Muscle layer of duodenum (tissue), 2 donors: ENCODE results near the gene ZNF521.

Experiments
- H3K27ac ChIP-seq: one replicate; pipeline ENCODE4 v1.7.0; 2013; ENCODE audit warnings: mild to moderate bottlenecking, low read length
- H3K27me3 ChIP-seq: one replicate; pipeline ENCODE4 v1.7.0; 2013; ENCODE audit warnings: low read depth, mild to moderate bottlenecking, control low read depth, low read length
- H3K36me3 ChIP-seq, 2 donors: one replicate each; pipeline ENCODE4 v1.7.0; 2013; ENCODE audit warnings: low read length in 2 of 2, control low read depth in 1 of 2, mild to moderate bottlenecking in 1 of 2; ENCODE audit not compliant: insufficient read depth in 2 of 2, control insufficient read depth in 1 of 2
- H3K4me1 ChIP-seq, 2 donors: one replicate each; pipeline ENCODE4 v1.7.0; 2013; ENCODE audit warnings: low read length in 2 of 2, mild to moderate bottlenecking in 2 of 2, control low read depth in 1 of 2, moderate library complexity in 1 of 2; ENCODE audit not compliant: insufficient read depth in 2 of 2, control insufficient read depth in 1 of 2
- H3K4me3 ChIP-seq, 2 donors: one replicate each; pipeline ENCODE4 v1.7.0; 2013; ENCODE audit warnings: low read length in 2 of 2, low read depth in 1 of 2, mild to moderate bottlenecking in 1 of 2
- H3K9me3 ChIP-seq, 2 donors: one replicate each; pipeline ENCODE4 v1.7.0; 2013; ENCODE audit warnings: low read length in 2 of 2, control low read depth in 1 of 2, mild to moderate bottlenecking in 1 of 2; ENCODE audit not compliant: control insufficient read depth in 1 of 2
- donor health status: healthy.

The ZNF521 gene

DNA sequence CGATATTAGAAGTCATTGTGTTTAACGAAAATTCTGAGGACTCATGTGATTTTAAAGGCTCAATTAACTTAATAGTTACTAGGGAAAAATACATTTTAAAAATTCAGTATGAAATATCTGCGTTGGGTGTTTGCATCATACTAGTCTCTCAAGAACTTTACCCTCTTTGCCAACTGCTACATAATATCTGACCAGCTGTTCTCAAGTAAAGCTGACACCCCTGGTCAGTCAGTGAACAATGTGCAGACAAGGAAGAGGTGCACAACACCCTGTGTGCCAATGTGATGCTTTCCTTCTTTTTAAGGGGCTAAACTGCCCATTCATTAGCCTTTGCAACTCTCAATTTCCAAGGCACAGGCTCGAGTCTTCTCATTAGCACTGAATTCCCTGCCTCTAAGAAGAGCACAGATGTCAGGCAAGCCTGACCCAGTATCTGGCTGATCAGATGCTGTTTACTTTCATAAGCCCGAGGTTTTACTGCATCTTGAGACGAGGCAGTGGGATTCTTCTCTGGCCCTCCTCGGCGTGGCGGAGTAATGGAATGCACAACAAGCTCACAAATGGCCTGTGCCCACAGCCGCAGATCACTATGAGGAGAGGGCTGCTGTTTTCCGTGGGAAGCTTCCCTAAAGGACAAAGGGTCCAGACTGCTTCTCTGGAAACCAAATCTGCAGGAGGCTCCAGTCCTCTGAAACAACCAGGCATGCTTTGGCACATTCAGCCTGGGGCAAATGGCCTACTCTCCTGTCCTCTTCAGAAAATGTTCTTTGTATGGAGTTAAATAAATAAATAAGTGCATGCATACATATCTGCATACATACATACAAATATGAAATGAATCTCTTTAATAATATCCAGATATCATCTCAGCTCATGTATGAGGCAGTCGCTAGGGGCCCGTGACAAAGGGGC, 240.3 kb downstream of the ZNF521 start:
- Histone ChIP-seq H3K27me3 (no peaks in the 10 kb centered on the region), H3K27ac (no peak overlapping the region), H3K36me3 (no peaks in the 10 kb centered on the region), H3K4me3 (no peak overlapping the region), H3K4me1 (no peaks in the 10 kb centered on the region), H3K9me3 (no peaks in the 10 kb centered on the region)

DNA sequence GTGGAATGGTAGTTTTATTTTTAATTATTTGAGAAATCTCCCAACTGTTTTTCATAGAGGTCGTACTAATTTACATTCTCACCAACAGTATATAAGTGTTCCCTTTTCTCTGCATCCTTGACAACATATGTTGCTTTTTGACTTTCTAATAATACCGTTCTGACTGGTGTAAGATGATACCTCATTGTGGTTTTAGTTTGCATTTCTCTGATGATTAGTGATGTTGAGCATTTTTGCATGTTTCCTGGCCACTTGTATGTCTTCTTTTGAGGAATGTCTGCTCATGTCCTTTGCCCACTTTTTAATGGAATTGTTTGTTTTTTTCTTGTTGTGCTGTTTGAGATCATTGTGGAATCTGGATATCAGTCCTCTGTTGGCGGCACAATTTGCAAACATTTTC, 242.5 kb downstream of the ZNF521 start:
- H3K4me3 ChIP-seq: no peak overlapping the region
- no peaks in the 10 kb centered on the region for H3K4me1 ChIP-seq
- no peaks in the 10 kb centered on the region for H3K27me3 ChIP-seq
- no peaks in the 10 kb centered on the region for H3K36me3 ChIP-seq
- no peaks in the 10 kb centered on the region for H3K9me3 ChIP-seq
- H3K27ac ChIP-seq: no peak overlapping the region

DNA sequence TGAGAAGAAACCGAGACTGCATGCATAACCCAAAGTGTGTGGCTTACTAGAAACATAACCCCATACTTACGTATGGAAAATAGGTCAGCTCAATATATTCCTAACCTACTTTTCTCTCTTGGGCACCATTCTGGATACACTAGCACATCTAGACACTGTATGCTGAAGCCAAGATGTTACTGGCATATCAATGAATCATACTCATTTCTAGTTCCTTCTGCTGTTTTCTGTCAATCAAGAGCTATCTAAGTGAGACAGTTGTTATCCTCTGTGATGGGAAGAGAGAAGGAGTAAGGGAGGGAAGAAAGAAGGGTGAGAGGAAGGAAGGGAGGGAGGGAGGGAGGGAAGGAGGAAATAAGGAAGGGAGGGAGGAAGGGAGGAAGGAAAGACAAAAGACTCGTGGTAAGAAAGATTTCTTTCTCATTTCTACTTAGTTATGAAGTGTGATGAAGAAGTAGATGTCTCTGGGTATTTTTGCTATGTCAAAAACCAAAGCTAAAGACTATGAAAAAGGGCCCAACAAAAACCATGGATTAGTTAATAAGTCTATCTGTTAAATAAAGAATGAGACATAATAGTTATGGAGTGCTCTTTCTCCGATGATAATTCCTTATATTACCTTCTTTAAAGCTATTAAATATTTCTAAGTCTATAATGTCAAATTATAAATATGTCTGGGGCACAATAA, 248.4 kb downstream of the ZNF521 start:
- Histone ChIP-seq H3K9me3 (no peaks in the 10 kb centered on the region), H3K36me3 (no peaks in the 10 kb centered on the region), H3K27me3 (no peaks in the 10 kb centered on the region), H3K27ac (no peak overlapping the region), H3K4me1 (peaks cover 0 to 3% of the 10 kb centered on the region in 2 donors), H3K4me3 (no peak overlapping the region)

DNA sequence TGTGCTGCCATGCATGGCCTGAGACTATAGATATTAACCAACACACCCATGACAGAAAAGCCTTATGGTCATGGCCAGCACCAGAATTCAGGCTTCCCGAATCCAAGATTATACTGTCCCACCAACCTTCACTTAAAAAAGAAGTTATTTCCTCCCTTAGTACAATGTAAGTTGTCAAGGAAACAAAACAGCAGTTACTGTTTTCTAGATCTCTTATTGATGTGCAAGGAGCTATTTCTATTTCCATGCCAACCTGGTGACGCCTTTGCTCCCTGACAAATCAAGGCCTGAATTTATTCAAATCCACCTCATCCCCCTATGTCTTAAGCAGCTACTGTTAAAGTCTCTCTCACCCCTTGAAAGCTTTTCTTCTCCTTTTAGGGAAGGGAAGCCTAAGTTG, 249.3 kb downstream of the ZNF521 start:
- Histone ChIP-seq H3K36me3 (no peaks in the 10 kb centered on the region), H3K27ac (no peak overlapping the region), H3K9me3 (no peaks in the 10 kb centered on the region), H3K27me3 (no peaks in the 10 kb centered on the region), H3K4me1 (peaks cover 0 to 3% of the 10 kb centered on the region in 2 donors), H3K4me3 (no peak overlapping the region)

DNA sequence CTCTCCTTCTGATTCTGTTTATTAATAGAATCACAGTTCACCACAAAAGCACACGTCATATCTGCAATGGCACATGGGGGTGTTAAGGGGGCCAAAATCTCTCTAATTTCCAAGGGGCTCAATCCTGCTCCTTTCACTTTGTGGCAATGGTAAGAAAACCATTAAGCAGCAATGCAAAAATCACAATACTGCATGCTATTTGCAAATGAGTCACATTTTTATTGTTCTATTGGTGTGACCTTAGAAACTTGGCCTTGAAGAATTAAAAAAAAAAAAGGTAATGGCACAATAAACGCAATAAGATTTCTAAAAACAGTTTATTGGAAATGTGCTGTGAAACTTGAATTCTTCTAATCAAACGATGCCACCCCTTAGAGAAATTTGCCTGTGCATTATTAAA, 251.5 kb downstream of the ZNF521 start:
- no peaks in the 10 kb centered on the region for H3K9me3 ChIP-seq
- H3K4me3 ChIP-seq: no peak overlapping the region
- H3K36me3 ChIP-seq: no peaks in the 10 kb centered on the region
- no peaks in the 10 kb centered on the region for H3K27me3 ChIP-seq
- H3K27ac ChIP-seq: no peak overlapping the region
- H3K4me1 ChIP-seq: peaks cover 0 to 3% of the 10 kb centered on the region in 2 donors

DNA sequence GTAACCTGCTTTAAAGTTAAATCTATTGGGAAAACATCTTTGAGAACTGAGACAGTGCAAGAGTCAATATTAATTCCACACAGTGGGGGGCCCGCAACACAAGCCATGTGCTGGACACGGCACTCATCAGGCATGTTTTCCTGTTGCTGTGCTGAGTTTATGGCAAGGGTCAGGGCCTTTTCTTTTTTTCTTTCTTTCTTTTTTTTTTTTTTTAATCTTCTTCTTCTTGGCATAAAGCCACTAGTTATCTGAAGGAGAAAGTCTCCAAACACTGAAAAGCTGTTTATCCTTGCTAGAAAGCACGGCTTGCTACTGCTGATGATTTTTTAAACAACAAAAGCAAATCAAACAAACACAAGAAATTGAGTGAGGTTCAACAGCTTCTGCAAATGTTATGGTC, 252.1 kb downstream of the ZNF521 start:
- Histone ChIP-seq H3K4me1 (peaks cover 0 to 3% of the 10 kb centered on the region in 2 donors), H3K36me3 (no peaks in the 10 kb centered on the region), H3K4me3 (no peak overlapping the region), H3K27me3 (no peaks in the 10 kb centered on the region), H3K9me3 (no peaks in the 10 kb centered on the region), H3K27ac (no peak overlapping the region)

- no peak overlapping the region for H3K27ac ChIP-seq
Measured at GRCh38 chr18:25097569-25098056, 254.4 kb downstream of the ZNF521 start.

DNA sequence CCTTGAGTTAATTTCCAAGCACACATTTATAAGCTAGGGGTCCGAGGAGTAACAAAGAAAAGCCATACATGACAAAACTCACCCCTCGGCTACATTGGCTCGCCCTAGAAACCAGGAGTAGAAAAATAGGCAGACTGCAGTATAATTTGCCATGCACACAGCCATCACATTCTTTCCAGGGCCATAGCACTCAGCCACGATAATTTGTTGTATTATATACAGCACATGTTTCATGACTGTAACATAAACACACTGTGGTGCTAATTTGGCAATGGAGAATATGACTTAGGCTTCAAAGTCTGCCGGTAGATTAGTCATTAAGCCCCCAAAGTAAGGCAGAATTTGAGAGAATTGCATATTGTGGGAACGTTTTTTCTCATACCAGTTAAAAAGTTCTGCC, 254.9 kb downstream of the ZNF521 start:
- Histone ChIP-seq H3K4me1 (peaks cover 0 to 3% of the 10 kb centered on the region in 2 donors), H3K36me3 (no peaks in the 10 kb centered on the region), H3K27me3 (no peaks in the 10 kb centered on the region), H3K4me3 (no peak overlapping the region), H3K9me3 (no peaks in the 10 kb centered on the region), H3K27ac (no peak overlapping the region)

More at GRCh38 chr18:25097569-25098056, 254.4 kb downstream of the ZNF521 start:
- H3K4me1 ChIP-seq: peaks cover 0 to 3% of the 10 kb centered on the region in 2 donors
- H3K36me3 ChIP-seq: no peaks in the 10 kb centered on the region
- no peaks in the 10 kb centered on the region for H3K9me3 ChIP-seq
- H3K4me3 ChIP-seq: no peak overlapping the region
- H3K27me3 ChIP-seq: no peaks in the 10 kb centered on the region

DNA sequence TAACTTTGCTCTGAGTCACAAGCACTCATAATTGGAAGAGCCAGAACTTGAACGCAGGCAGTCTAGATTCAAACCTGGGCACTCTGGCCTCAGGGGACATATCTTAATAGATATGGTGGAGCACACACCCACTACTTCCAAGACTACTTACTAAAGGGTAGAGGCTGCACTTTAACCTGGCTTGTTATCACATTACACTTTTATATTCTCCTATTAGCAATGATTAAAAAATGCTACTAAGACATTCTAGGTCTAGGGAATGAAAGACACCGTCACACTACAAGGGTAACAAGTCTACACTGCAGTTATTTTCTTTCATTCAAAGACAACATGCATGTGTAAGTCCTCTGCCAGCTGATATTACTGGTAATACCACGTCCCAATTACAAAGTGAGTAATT, 258.8 kb downstream of the ZNF521 start:
- H3K9me3 ChIP-seq: no peaks in the 10 kb centered on the region
- H3K4me1 ChIP-seq: no peaks in the 10 kb centered on the region
- H3K4me3 ChIP-seq: no peak overlapping the region
- H3K27me3 ChIP-seq: no peaks in the 10 kb centered on the region
- H3K27ac ChIP-seq: no peak overlapping the region
- peaks cover 0 to 6% of the 10 kb centered on the region in 2 donors for H3K36me3 ChIP-seq

- Histone ChIP-seq H3K36me3 (peaks cover 0 to 6% of the 10 kb centered on the region in 2 donors), H3K9me3 (no peaks in the 10 kb centered on the region), H3K27ac (no peak overlapping the region), H3K27me3 (no peaks in the 10 kb centered on the region), H3K4me3 (no peak overlapping the region), H3K4me1 (no peaks in the 10 kb centered on the region)
Measured at GRCh38 chr18:25089470-25089869, 262.5 kb downstream of the ZNF521 start.

- no peak overlapping the region for H3K4me3 ChIP-seq
- H3K36me3 ChIP-seq: peaks cover 0 to 6% of the 10 kb centered on the region in 2 donors
- no peaks in the 10 kb centered on the region for H3K27me3 ChIP-seq
- no peaks in the 10 kb centered on the region for H3K4me1 ChIP-seq
- no peak overlapping the region for H3K27ac ChIP-seq
- no peaks in the 10 kb centered on the region for H3K9me3 ChIP-seq
Measured at GRCh38 chr18:25086876-25087275, 265.1 kb downstream of the ZNF521 start.
